KBM-7 (cell line): Measurements from ENCODE around the gene MACC1.
"Not testable (repeated sequence)": the region's sequence is repeated elsewhere in the genome, so short reads cannot be mapped to it uniquely, and the experiment has no call there.

ENCODE experiments used
- DNase-seq: peaks from one replicate; pipeline ENCODE4 v3.0.0-alpha.2; 2015
- in situ Hi-C: fragments of 300-500 bp; cut with MboI; formaldehyde crosslinking; loops from 2 replicates; pipeline ENCODE4 v1.14.3; 2020; ENCODE audit warnings: low sequenced_read_pairs, low pct_unique_long_range_greater_than_20kb, mixed read lengths

MACC1 gene

DNA sequence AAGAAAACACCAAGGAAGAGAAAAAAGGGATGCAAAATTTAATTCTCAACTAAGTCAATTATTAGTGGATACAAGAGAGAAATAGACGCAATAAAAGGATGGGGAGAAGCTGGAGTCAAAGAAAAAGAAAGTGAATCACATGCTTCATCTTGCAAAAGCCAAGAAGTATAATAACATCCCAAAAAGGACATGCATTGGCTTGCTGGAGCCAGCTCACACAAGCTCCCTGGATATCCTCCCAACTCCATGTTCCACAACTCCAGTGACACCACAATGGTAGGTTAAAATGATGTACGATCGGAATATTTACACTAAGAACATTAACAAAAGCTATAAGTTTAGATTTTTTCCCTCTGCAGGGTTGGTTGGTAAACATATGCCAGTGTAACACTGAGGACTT is 72.4 kb downstream of the MACC1 start:
- in situ Hi-C loops: no loop called here
- DNase-seq: no peak

DNA sequence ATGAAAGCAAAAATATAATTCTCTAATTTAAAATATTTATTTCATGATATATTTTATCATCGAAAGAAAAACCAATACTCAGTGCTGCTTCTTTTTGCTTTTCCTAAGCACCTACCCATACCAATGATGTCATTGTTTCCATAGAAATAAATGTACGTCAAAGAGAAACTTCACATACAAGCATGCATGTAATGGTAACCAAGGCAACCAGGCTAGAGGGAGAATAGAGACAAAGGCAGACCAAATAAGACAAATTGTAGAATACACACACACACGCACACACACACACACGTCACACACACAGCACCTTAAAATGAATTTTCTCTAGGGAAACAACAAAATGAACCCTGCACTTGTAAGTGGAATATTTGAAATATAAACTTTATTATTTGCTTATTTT is 75.5 kb downstream of the MACC1 start:
- DNase-seq: no peak
- in situ Hi-C loops: no loop called here

DNA sequence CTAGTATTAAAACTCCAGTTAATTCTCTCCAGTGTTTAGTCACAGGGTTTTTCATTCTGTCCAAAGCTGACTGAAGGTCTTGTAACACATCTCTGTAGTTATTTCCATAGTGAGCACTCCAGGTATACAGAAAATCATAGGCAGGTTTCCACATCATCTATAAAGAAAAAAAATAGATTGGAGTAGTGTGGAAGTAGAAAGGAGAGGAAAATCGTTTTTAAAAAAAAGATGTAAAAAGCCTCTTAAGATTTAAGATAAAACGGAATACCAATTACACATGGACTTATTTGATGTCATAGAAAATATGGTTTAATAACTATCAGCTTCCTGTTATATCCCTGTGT is 76.2 kb downstream of the MACC1 start:
- in situ Hi-C loops: no loop called here
- no peak for DNase-seq

DNA sequence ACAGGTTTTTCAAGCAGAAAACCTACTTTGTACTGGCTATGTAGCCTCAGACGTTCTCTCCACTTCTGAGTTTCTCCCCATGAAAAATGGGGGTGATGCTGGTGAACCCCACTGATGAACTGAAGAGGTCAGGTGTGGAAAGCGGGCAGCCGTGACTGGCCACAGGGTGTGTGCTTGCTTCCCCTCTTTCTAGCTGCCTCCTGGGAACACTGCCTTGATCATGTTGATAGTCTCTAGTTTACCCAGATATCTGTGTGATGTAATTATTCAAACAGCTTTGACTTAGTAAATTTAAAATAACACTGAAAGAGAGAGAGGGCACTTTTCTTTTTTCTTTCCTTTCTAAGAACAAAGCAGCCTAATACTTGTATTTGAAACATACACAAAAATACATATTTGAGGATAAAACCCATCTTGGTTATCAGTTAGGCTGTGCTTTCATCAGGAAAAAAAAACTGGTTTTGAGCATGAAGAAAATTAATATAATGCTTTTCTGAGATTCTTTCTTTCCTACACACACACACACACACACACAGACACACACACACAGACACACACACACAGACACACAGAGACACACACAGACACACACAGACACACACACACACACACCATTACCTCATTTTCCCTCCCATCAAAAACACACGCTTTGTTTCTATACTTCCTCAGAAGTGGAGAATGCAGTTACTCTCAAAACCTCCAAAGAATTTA is 76.7 kb downstream of the MACC1 start:
- no peak for DNase-seq
- in situ Hi-C loops: no loop called here

DNA sequence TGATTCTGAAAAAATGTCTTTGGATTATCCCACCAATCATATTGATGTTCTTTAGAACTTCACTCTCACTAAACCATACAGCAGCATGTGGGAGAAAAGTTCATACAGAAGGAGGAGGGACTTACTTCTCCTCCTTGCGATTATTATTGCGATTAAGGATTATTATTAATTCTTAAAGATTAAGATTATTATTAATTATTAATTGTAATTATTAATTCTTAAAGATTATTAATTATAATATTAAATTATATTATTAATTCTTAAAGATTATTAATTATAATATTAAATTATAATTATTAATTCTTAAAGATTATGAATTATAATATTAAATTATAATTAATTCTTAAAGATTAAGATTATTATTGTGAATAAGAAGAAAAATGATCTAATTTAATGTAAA is 80.5 kb downstream of the MACC1 start:
- no peak for DNase-seq
- in situ Hi-C loops: no loop called here

DNA sequence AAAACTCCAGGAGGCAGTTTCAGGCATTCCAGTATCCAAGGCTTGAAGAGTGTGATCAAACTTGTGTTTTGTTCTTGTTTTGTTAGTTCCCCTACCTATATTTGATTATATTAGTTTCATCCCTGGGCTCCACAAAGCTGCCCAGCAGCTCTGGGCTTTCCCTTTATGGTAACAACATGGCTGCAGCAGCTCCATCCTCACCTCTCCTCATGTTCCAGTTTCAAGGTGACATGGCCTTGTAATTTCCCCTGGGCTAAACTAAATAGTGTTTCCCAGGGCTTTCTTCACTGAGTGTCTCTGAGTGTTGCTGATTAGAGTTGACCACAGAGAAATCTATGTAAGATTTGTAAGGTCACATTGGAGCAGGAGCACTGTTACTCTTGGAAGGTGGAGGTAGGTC is 83.4 kb downstream of the MACC1 start:
- in situ Hi-C loops: no loop called here
- DNase-seq: no peak

DNA sequence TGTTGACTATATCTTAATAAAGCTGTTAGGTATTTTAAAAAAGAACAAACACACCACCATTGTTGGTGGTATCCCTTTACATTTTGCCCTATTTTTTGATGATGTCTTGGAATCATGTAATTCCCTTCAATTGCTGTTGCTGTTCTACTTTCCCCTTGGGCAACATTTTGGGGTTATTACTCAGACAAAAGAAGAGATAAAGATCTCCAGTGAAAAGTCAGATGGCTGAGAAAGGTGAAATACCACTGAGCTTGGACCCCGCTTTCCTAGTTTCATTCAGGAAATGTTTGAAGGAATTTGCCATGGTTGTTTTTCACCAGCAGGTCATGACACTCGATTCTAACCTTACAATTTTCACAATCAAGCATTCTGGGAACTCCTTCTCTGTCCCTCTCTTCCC is 84.6 kb downstream of the MACC1 start:
- in situ Hi-C loops: no loop called here
- DNase-seq: no peak

DNA sequence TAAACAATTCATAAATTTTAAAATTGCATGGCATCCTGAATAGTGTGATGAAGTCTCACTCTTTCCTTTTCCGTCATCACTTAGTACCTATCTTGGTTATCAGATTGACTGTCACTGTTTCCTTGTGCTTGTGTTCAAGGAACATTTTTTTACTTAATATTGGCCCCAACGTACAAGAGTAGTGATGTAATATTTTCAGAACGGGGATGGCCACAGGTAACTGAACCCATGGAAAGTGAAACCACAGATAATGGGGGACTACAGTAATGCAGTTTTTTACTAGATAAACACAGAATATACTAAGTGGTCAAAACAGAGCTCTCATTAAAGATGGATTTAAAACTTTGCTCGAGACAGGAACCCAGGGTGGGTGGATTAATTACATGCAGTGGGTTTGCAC is 85.4 kb downstream of the MACC1 start:
- no peak for DNase-seq
- in situ Hi-C loops: no loop called here

DNA sequence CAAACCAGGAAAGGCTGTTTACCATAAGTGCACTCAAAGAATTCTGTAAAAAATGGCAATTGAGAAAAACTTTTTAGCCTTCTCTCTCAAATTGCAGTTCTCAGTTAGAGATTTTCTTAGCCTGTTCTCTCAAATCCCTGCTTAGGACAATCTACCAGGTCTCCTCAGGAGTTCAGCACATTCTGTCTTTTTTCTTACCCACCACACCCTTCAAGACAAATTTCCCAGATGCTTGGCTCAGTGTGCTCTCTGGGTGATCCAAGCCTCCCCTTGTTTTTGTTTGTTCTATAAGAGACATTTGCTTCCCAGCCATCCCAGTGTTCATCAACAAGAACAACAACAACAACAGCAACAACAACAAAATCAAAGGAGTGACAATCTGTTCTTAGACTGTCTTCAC is 87.3 kb downstream of the MACC1 start:
- no peak for DNase-seq
- in situ Hi-C loops: no loop called here

DNA sequence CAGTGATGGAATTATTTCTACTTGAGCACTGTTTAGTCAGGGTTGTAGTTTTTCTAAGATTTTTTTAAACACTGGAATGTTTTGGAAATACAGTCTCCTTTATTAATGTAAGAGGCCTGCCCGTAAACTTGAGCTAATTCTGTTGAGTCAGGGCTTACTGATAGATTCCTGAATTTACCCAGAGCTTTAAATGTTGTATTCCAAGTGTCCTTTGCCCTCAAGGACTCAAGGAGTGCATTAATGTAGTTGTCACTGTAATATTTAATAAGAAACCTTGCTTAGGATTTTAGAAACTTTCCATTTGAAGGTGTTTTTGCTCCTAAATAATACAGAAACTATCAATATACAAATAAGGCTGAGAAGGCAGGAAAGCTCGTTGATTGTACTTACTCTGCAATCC is 89.2 kb downstream of the MACC1 start:
- in situ Hi-C loops: no loop called here
- no peak for DNase-seq

DNA sequence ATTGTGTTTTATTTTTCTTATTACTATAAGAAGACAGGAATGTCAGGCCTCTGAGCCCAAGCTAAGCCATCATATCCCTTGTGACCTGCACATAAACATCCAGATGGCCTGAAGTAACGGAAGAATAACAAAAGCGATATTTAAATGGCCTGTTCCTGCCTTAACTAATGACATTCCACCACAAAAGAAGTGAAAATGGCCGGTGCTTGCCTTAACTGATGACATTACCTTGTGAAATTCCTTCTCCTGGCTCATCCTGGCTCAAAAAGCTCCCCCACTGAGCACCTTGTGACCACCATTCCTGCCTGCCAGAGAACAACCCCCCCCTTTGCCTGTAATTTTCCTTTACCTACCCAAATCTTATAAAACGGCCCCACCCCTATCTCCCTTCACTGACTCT is 91.1 kb downstream of the MACC1 start:
- DNase-seq, in situ Hi-C loops: not testable (repeated sequence)

DNA sequence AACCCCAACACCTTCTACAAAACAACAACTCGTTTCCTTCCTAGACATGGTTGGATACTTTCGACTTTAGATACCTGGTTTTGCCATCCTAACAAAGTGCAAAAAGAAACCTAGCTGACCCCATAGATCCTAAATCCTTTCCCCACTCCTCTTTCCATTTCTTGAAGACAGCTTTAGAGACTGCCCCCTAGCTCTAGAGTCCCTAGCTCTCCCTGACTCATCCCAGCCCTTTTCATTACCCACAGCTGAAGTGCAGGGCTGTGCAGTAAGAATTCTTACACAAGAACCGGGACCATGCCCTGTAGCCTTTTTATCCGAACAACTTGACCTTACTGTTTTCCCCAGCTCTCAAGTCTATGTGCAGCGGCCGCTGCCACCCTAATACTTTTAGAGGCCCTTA is 93.1 kb downstream of the MACC1 start:
- in situ Hi-C loops, DNase-seq: not testable (repeated sequence)

DNA sequence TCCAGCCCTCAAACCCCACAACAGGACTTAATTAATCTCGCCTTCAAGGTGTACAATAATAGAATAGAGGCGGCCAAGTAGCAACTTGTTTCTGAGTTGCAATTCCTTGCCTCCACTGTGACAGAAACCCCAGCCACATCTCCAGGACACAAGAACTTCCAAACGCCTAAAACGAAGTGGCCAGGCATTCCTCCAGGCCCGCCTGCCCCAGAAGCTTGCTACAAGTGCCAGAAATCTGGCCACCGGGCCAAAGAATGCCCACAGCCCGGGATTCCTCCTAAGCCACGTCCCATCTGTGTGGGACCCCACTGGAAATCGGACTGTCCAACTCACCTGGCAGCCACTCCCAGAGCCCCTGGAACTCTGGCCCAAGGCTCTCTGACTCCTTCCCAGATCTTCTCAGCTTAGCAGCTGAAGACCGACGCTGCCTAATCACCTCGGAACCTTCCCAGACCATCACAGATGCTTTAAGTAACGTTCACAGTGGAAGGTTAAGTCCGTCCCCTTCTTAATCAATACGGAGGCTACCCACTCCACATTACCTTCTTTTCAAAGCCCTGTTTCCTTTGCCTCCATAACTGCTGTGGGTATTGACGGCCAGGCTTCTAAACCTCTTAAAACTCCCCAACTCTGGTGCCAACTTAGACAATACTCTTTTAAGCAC is 94.4 kb downstream of the MACC1 start:
- in situ Hi-C loops: not testable (repeated sequence)

DNA sequence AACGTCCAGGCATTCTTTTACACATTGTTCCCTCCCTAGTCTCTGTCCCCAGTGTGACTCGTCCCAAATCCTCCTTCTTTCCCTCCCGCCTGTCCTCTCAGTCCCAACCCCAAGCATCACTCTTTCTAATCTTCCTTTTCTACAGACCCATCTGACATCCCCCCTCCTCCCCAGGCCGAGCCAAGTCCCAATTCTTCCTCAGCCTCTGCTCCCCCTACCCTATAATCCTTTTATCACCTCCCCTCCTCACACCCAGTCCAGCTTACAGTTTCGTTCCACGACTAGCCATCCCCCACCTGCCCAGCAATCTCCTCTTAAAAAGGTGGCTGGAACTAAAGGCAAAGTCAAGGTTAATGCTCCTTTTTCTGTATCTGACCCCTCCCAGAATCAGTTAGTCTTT is 95.1 kb downstream of the MACC1 start:
- in situ Hi-C loops: no loop called here
- no peak for DNase-seq

More for the DNA sequence above, 94.4 kb downstream of the MACC1 start:
- not testable (repeated sequence) for DNase-seq

DNA sequence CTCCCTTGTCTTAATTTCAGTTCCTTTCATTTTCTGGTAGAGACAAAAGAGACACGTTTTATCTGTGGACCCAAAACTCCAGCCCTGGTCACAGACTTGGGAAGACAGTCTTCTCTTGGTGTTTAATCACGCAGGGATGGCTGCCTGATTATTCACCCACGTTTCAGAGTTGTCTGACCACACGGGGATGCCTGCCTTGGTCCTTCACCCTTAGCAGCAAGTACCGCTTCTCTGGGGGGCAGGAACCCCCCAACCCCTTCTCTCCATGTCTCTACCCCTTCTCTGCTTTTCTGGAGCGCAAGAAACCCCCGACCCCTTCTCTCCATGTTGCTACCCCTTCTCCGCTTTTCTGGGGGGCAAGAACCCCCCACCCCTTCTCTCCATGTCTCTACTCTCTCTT is 95.8 kb downstream of the MACC1 start:
- DNase-seq: no peak
- in situ Hi-C loops: no loop called here

DNA sequence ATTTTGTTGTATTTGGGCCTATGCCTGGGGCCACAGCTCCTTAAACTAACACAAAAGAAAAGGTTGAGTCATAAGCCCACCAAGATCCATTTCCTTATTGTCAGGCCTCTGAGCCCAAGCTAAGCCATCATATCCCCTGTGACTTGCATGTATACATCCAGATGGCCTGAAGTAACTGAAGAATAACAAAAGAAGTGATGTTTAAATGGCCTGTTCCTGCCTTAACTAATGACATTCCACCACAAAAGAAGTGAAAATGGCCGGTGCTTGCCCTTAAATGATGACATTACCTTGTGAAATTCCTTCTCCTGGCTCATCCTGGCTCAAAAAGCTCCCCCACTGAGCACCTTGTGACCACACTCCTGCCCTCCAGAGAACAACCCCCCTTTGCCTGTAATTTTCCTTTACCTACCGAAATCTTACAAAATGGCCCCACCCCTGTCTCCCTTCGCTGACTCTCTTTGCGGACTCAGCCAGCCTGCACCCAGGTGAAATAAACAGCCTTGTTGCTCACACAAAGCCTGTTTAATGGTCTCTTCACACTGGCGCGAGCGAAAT is 96.5 kb downstream of the MACC1 start:
- in situ Hi-C loops, DNase-seq: not testable (repeated sequence)

DNA sequence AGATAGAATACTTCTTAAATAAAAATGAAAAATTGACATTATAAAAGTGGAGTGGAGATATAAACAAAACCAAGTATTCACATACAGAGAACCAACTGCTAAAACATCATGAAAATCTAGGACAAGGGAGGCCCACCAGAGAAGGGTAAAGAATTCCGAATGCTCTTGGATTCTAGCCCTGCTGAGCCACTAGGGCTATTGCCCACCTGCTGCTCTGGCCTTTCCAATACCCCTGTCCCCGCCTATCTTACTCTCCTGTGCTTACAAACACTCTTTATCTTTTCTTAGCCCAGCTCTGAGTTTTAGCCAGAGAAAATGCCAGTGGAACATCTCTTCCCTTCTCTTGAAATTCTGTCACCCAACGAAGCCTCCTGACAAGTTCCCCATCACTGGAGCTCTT is 100.3 kb downstream of the MACC1 start:
- DNase-seq: no peak

DNA sequence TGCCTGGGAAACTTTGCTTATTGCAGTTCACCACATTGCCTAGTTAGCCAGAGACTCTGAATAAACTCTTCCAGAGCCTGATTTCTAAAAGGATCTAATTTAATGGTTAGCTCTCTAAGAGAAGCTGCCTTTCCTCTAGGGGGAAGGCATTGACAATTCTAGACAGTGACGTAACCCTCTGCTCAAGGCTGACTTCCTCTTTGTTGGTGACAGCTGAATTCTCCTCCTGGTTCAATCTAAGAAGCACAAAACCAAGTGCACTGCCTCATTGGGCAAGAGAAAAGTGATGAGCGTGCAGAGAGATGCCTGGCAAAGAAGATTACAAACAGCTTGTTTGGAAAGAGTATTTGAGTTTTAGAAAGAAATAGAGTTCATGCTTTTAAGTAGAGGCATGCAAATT is 102.7 kb downstream of the MACC1 start:
- in situ Hi-C loops: no loop called here
- DNase-seq: peak; percentile 83

More for the DNA sequence above, 100.3 kb downstream of the MACC1 start:
- in situ Hi-C loops: no loop called here

DNA sequence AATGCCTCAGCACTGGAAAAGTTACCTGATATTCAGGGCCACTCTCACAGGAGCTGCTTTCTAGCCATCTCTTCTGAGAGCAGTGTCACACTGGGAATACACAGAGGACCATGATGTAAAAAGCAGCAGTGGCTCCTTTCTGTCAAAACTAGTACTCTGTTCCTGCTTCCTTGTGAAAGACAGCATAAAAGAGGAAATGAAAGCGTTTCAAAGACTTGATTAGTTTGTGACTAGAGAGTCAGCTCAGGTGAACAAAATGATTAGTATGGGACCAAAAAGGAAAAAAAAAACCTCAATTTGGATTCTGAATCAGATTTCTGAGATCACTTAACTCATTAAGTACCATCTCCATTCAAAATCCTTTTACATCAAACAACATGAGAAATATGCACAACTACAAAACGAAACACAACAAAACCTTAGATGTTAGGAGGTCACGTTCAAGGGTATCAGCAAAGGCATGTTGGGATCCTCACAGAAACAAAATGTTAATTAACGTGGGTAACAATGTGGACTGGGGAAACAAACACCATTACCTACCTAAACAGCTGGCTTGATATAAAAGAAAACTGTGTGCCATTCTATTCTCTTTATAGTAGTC is 103.7 kb downstream of the MACC1 start:
- peak; percentile 14 for DNase-seq
- in situ Hi-C loops: no loop called here

DNA sequence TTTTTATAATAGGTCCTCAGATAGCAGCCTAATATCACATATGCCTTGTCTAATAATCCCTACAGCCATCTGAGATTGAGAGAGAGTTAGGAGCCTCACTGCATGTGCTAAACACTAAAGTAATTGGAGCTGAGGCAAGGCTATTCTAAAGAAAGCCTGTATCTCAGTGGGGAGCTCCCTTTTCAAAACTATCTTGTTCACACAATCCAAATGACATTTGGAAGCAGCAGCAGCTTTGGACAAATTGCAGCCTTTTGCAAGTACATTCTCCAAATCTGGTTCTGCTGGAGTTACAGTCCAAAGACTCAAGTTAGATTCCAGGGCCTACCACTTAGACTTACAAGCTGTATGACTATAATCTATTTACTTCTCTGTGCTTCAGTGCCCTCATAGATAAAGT is 104.5 kb downstream of the MACC1 start:
- DNase-seq: no peak
- in situ Hi-C loops: no loop called here
